SK-N-SH (cell line): ENCODE data around the gene TRIM7. TPM values are rescaled to one million over a fixed set of nuclear protein-coding genes. Genes with fewer than 3 reads are reported as not detected.

ENCODE experiments used
- CTCF ChIA-PET: fragments of 300-600, 350-600 bp; formaldehyde crosslinking; extraction: SDS; loops from one replicate; lab custom pipeline; 2021; lab: Yijun Ruan, JAX
- POLR2A ChIA-PET: fragments of 350-600 bp; sonication (Branson Sonifier 250); formaldehyde crosslinking; extraction: SDS; loops from one replicate; lab custom pipeline; 2020; ENCODE audit warnings: antibody characterized with exemption, inconsistent platforms; lab: Yijun Ruan, JAX
- DNase-seq: peaks from one replicate; pipeline ENCODE4 v3.0.0; 2012
- H2AFZ ChIP-seq: fragments of 200-600 bp; sonication (generic); 2 replicates; pipeline ENCODE4 v1.8.1; 2016; ENCODE audit warnings: antibody characterized with exemption, mild to moderate bottlenecking, low read depth
- H3F3A ChIP-seq: fragments of 200-600 bp; sonication (generic); replicated peaks from 2 replicates; pipeline ENCODE3; 2016; ENCODE audit warnings: antibody characterized with exemption, mild to moderate bottlenecking; ENCODE audit not compliant: insufficient read depth
- H3K27ac ChIP-seq, 2 experiments: fragments of 200-500 bp in 1 of 2; fragments of 200-600 bp in 1 of 2; sonication (Bioruptor generic) in 1 of 2; sonication (generic), shearing (Covaris generic) in 1 of 2; 2 replicates each; pipeline versions ENCODE4 v1.5.1 to v1.6.1; 2014 to 2016; ENCODE audit warnings: low read depth in 2 of 2, inconsistent platforms in 1 of 2, low read length in 1 of 2, mild to moderate bottlenecking in 1 of 2, mixed read lengths in 1 of 2
- H3K27me3 ChIP-seq: fragments of 200-600 bp; sonication (generic), shearing (Covaris generic); 2 replicates; pipeline ENCODE4 v1.6.1; 2016; ENCODE audit warnings: mixed run types; ENCODE audit not compliant: insufficient read depth
- H3K36me3 ChIP-seq, 2 experiments: fragments of 200-500 bp in 1 of 2; fragments of 200-600 bp in 1 of 2; sonication (Bioruptor generic) in 1 of 2; sonication (generic) in 1 of 2; replicated peaks in 1 of 2; 2 replicates each; pipeline versions ENCODE3 to v1.5.1; 2014 to 2016; ENCODE audit warnings: low read length in 1 of 2, mild to moderate bottlenecking in 1 of 2; ENCODE audit not compliant: insufficient read depth in 2 of 2, control insufficient read depth in 1 of 2
- H3K4me1 ChIP-seq, 2 experiments: fragments of 200-500 bp in 1 of 2; fragments of 200-600 bp in 1 of 2; sonication (Bioruptor generic) in 1 of 2; sonication (generic), shearing (Covaris generic) in 1 of 2; 2 replicates each; pipeline versions ENCODE4 v1.5.1 to v1.6.1; 2014 to 2016; ENCODE audit warnings: low read depth in 1 of 2, low read length in 1 of 2, mixed run types in 1 of 2; ENCODE audit not compliant: insufficient read depth in 2 of 2, control insufficient read depth in 1 of 2
- H3K4me2 ChIP-seq: fragments of 200-600 bp; sonication (generic), shearing (Covaris generic); 2 replicates; pipeline ENCODE4 v1.6.1; 2017; ENCODE audit warnings: mixed run types
- H3K4me3 ChIP-seq, 2 experiments: fragments of 200-500 bp in 1 of 2; fragments of 200-600 bp in 1 of 2; sonication (Bioruptor generic) in 1 of 2; sonication (generic), shearing (Covaris generic) in 1 of 2; 2 replicates each; pipeline versions ENCODE4 v1.5.1 to v1.8.1; 2014 to 2016; ENCODE audit warnings: low read depth in 2 of 2, inconsistent platforms in 1 of 2, low read length in 1 of 2, mild to moderate bottlenecking in 1 of 2, mixed read lengths in 1 of 2, moderate library complexity in 1 of 2
- H3K79me2 ChIP-seq: fragments of 200-600 bp; sonication (generic); 2 replicates; pipeline ENCODE4 v1.8.1; 2017; ENCODE audit warnings: mild to moderate bottlenecking; ENCODE audit not compliant: insufficient read depth
- H3K9ac ChIP-seq: fragments of 200-600 bp; sonication (generic); 2 replicates; pipeline ENCODE4 v1.6.1; 2017; ENCODE audit warnings: mixed run types
- H3K9me2 ChIP-seq: fragments of 200-600 bp; sonication (generic); 2 replicates; pipeline ENCODE4 v1.6.1; 2017; ENCODE audit warnings: mixed run types
- H3K9me3 ChIP-seq: fragments of 200-600 bp; sonication (generic); 2 replicates; pipeline ENCODE4 v1.6.1; 2017; ENCODE audit warnings: mixed run types, mild to moderate bottlenecking, moderate library complexity
- H4K20me1 ChIP-seq: fragments of 200-600 bp; sonication (generic); 2 replicates; pipeline ENCODE4 v1.6.1; 2017; ENCODE audit warnings: mild to moderate bottlenecking, mixed run types; ENCODE audit not compliant: insufficient read depth
- EZH2phosphoT487 ChIP-seq: fragments of 200-600 bp; sonication (generic); IDR thresholded peaks from 2 replicates; pipeline ENCODE4 v1.6.1; 2017; ENCODE audit warnings: low read depth, mixed run types, mild to moderate bottlenecking, antibody characterized with exemption, moderate library complexity, borderline replicate concordance
- GATA2 ChIP-seq: sonication (generic); formaldehyde crosslinking; IDR thresholded peaks from 2 replicates; pipeline ENCODE4 v1.5.0; 2020; ENCODE audit warnings: mild to moderate bottlenecking, missing genetic modification reagents
- MEF2A ChIP-seq: IDR thresholded peaks from 2 replicates; pipeline ENCODE4 v1.4.0; 2012; ENCODE audit warnings: low read depth, borderline replicate concordance
- NRF1 ChIP-seq: IDR thresholded peaks from 2 replicates; pipeline ENCODE4 v1.6.1; 2012; ENCODE audit warnings: low read depth, mild to moderate bottlenecking, low read length
- POLR2AphosphoS5 ChIP-seq: IDR thresholded peaks from 2 replicates; pipeline ENCODE4 v1.6.1; 2012; ENCODE audit warnings: low read depth, low read length
- YY1 ChIP-seq: IDR thresholded peaks from 2 replicates; pipeline ENCODE4 v1.4.0; 2012; ENCODE audit warnings: low read depth, mild to moderate bottlenecking
- WGBS: methylation state at CpG from one replicate; pipeline ENCODE4 v1.1.6; 2017; ENCODE audit warnings: low lambda C conversion rate; 5-methylcytosine and 5-hydroxymethylcytosine counted together
- polyA plus RNA-seq, 3 experiments: library from polyadenylated mRNA; depleted of rRNA; stranded (reverse); fragments of >200 nt; gene quantifications; 2 replicates each; pipeline ENCODE4 v1.2.3, GENCODE V29; 2012
- TF ChIP-seq, protein P1 (sequence below): IDR thresholded peaks from 2 replicates; pipeline ENCODE4; 2012
- TF ChIP-seq, protein P2 (sequence below): fragments of 150-350 bp; IDR thresholded peaks from 2 replicates; pipeline ENCODE4 v1.6.1; 2017; ENCODE audit warnings: antibody characterized with exemption, low read length, low read depth, borderline replicate concordance

Gene TRIM7
- polyA plus RNA-seq, 1 of the 3 experiments (the other 2 are of a cell fraction) = 3.5 TPM

DNA sequence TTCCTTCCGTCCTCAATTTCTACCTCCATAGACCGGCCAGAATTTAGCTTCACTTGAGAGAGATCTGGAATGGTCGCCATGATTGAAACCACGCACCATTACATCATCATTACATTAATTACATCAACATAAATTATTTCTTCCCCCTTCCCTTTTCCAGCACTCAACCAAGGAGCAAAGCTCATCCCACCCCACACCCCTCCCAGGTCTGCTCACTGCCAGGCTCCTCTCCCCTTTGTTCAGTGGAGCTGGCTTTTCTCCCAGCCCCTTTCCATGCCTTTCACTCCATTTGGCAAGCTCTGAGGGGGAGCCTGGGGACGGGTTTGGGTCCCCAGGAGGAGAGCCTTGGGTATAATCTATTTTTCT is 30.3 kb upstream of the TRIM7 start:
- CTCF ChIA-PET = interaction anchor here (0.9 kb wide), 2 partner anchors 12 to 24 kb away, joined by 3 read pairs; no protein-coding TSS in a partner anchor
- peaks cover 45% of the 10 kb centered on the region for H4K20me1 ChIP-seq
- 81% methylated on average over 5 of the region's 5 CpGs for WGBS

DNA sequence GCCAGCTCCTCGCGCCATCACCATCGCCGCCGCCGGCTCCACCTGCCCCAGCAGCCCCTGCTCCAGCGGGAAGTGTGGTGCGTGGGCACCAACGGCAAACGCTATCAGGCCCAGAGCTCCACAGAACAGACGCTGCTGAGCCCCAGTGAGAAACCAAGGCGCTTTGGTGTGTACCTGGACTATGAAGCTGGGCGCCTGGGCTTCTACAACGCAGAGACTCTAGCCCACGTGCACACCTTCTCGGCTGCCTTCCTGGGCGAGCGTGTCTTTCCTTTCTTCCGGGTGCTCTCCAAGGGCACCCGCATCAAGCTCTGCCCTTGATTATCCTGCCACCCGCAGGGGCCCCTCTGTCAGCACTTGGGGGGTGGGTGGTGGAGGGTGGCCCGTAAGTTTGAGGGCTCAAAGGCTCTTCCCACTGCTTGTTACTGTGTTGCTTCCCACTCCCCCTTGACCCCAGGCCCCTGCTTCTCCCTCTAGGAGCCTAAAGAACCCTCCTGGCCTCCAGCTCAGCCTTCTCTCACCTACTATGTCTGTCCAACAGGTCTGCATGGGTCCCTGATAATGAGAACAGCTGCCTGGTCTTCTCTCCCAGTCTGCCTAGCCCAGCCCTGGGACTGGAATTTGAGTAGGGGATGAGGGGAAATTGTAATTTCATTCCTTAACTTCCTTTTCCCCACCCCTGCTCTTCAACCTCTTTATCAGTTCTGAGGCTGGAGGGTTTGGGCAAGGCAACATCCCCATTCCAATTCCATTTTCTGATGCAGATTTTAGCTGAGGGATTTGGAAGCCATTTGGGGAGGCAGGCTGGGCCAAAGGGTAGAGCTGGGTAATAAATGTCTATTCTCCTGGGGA is 29.7 kb upstream of the TRIM7 start:
- Histone ChIP-seq H3K9me2 (no peaks in the 10 kb centered on the region), H3K36me3 (peaks cover 52 to 87% of the 10 kb centered on the region in 2 experiments), H2AFZ (no peak overlapping the region), H3F3A (peaks cover 64% of the 10 kb centered on the region), H3K4me2 (no peak overlapping the region), H3K9me3 (no peaks in the 10 kb centered on the region), H3K4me3 (no peak overlapping the region), H4K20me1 (peaks cover 39% of the 10 kb centered on the region), H3K4me1 (peaks cover 0 to 15% of the 10 kb centered on the region in 2 experiments; a peak in 1 of 4 replicates), H3K27ac (peak overlapping the region; percentile 40 to 57; a peak in 3 of 4 replicates), H3K27me3 (no peaks in the 10 kb centered on the region), H3K79me2 (peaks cover 19% of the 10 kb centered on the region; the same call in 1 of the 2 replicates), H3K9ac (no peak overlapping the region)
- TF ChIP-seq, protein P1, sequence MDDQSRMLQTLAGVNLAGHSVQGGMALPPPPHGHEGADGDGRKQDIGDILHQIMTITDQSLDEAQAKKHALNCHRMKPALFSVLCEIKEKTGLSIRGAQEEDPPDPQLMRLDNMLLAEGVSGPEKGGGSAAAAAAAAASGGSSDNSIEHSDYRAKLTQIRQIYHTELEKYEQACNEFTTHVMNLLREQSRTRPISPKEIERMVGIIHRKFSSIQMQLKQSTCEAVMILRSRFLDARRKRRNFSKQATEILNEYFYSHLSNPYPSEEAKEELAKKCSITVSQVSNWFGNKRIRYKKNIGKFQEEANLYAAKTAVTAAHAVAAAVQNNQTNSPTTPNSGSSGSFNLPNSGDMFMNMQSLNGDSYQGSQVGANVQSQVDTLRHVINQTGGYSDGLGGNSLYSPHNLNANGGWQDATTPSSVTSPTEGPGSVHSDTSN = no peak; the same call in 1 of the 2 replicates
- TF ChIP-seq GATA2 (CRISPR knock-in tag) = 0 out of 2 replicates have a peak, but pooled peaks have one; percentile 15
- TF ChIP-seq POLR2AphosphoS5 = peak; percentile 79
- 89% methylated on average over 15 of the region's 22 CpGs for WGBS
- DNase-seq = peak; percentile 48
- ChIA-PET POLR2A (interaction anchor here (1.0 to 2.8 kb wide), 7 partner anchors 8 to 47 kb away, joined by 3 to 29 read pairs (median 9); partner anchors contain the start of genes RACK1 and TRIM41), CTCF (interaction anchor here (0.9 to 1.3 kb wide), 3 partner anchors 12 to 25 kb away, joined by 3 to 4 read pairs (median 3); partner anchors contain the start of gene TRIM41)

More for the DNA sequence above, 30.3 kb upstream of the TRIM7 start:
- Histone ChIP-seq H3K79me2 (peaks cover 25% of the 10 kb centered on the region), H3K9ac (no peak overlapping the region), H3K27ac (peak overlapping the region; percentile 40 to 57), H3F3A (peaks cover 70% of the 10 kb centered on the region), H3K27me3 (no peaks in the 10 kb centered on the region), H2AFZ (no peak overlapping the region), H3K4me3 (no peak overlapping the region), H3K9me2 (no peaks in the 10 kb centered on the region), H3K36me3 (peaks cover 57 to 88% of the 10 kb centered on the region in 2 experiments), H3K9me3 (no peaks in the 10 kb centered on the region), H3K4me2 (no peak overlapping the region), H3K4me1 (peaks cover 0 to 15% of the 10 kb centered on the region in 2 experiments; a peak in 1 of 4 replicates)
- POLR2A ChIA-PET = interaction anchor here (1.0 to 2.8 kb wide), 7 partner anchors 8 to 47 kb away, joined by 3 to 29 read pairs (median 9); partner anchors contain the start of genes RACK1 and TRIM41
- TF ChIP-seq YY1 = no peak
- no peak for TF ChIP-seq NRF1
- no peak for TF ChIP-seq EZH2phosphoT487
- TF ChIP-seq, protein P2, sequence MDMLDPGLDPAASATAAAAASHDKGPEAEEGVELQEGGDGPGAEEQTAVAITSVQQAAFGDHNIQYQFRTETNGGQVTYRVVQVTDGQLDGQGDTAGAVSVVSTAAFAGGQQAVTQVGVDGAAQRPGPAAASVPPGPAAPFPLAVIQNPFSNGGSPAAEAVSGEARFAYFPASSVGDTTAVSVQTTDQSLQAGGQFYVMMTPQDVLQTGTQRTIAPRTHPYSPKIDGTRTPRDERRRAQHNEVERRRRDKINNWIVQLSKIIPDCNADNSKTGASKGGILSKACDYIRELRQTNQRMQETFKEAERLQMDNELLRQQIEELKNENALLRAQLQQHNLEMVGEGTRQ = no peak
- no peak for TF ChIP-seq MEF2A
- peak; percentile 50 for DNase-seq
